Measurements from ENCODE around the gene POLR3GL. TPM values are rescaled to one million over a fixed set of nuclear protein-coding genes. Genes with fewer than 3 reads are reported as not detected.
A peak's percentile ranks its signal among the peaks of the same experiment; 100 is the strongest.
"Not testable (repeated sequence)": the region's sequence is repeated elsewhere in the genome, so short reads cannot be mapped to it uniquely, and the experiment has no call there.

POLR3GL gene
- total RNA-seq, 6 donors from 2014 or later = 18.7 to 25.7 (median 22.5) TPM

DNA sequence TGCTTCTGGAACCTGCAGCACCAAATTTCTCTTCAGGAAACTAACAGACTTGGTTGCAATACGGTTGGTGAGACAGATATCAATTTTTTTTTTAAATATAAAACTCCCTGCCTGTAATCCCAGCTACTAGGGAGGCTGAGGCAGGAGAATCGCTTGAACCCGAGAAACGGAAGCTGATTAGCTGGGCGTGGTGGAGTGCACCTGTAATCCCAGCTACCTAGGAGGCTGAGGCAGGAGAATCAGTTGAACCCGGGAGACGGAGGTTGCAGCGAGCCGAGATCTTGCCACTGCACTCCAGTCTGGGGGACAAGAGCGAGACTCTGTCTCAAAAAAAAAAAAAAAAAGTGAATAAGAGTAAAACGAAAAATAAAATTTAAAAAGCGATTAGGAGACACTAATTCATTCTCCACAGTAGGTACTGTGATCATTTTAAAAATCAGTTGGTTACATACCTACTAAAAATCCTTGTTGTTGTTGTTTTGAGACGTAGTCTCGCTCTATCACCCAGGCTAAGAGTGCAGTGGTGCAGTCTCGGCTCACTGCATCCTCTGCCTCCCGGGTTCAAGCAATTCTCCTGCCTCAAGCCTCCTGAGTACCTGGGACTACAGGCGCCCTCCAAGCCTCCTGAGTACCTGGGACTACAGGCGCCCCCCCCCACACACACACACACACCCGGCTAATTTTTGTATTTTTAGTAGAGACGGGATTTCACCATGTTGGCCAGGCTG, 36.4 kb upstream of the POLR3GL start:
- peaks cover 10 to 34% (median 29%) of the 10 kb centered on the region in 4 donors for H3K4me1 ChIP-seq
- ATAC-seq (ENCODE audit: low FRiP score in 2 of 2) (no peak), DNase-seq (peak in 1 of 2 donors; percentile 58)
- no peaks in the 10 kb centered on the region for H3K9me3 ChIP-seq
- peak overlapping the region; percentile 49 to 68 (median 58) for H3K4me3 ChIP-seq
- no peaks in the 10 kb centered on the region for H3K27me3 ChIP-seq
- H3K36me3 ChIP-seq = peaks cover 0 to 23% (median 6%) of the 10 kb centered on the region in 4 donors
- 64 to 67% methylated on average over 20 of the region's 20 CpGs for WGBS, 2 donors
- peak overlapping the region; percentile 87 to 97 (median 95) for H3K27ac ChIP-seq
- no peak for TF ChIP-seq EP300 (IDR thresholded peaks at IDR 0.05)
- TF ChIP-seq POLR2A (IDR thresholded peaks at IDR 0.05) = no peak
- no peak for TF ChIP-seq POLR2AphosphoS5 (IDR thresholded peaks at IDR 0.05)
- TF ChIP-seq CTCF (IDR thresholded peaks at IDR 0.05) = no peak

- WGBS, 2 donors = 18 to 30% methylated on average over 9 of the region's 9 CpGs
- H3K9me3 ChIP-seq; DNase-seq; H3K4me3 ChIP-seq; ATAC-seq (ENCODE audit: low FRiP score in 2 of 2); H3K27me3 ChIP-seq: not testable (repeated sequence)
- peaks cover 0 to 28% (median 20%) of the 10 kb centered on the region in 4 donors for H3K4me1 ChIP-seq
- H3K27ac ChIP-seq = peak overlapping the region in 3 of 4 donors; percentile 13 to 52 (median 35)
- peaks cover 0 to 41% (median 11%) of the 10 kb centered on the region in 4 donors for H3K36me3 ChIP-seq
These were observed 31.9 kb upstream of the POLR3GL start for GRCh38 chr1:145932522-145933009.

- no peak for DNase-seq
- no peak for TF ChIP-seq POLR2AphosphoS5 (IDR thresholded peaks at IDR 0.05)
- TF ChIP-seq POLR2A (IDR thresholded peaks at IDR 0.05) = no peak
- TF ChIP-seq EP300 (IDR thresholded peaks at IDR 0.05) = no peak
- no peak for TF ChIP-seq CTCF (IDR thresholded peaks at IDR 0.05)
- no peak for ATAC-seq (ENCODE audit: low FRiP score in 2 of 2)
These were observed 28.8 kb upstream of the POLR3GL start for GRCh38 chr1:145935708-145936107.

DNA sequence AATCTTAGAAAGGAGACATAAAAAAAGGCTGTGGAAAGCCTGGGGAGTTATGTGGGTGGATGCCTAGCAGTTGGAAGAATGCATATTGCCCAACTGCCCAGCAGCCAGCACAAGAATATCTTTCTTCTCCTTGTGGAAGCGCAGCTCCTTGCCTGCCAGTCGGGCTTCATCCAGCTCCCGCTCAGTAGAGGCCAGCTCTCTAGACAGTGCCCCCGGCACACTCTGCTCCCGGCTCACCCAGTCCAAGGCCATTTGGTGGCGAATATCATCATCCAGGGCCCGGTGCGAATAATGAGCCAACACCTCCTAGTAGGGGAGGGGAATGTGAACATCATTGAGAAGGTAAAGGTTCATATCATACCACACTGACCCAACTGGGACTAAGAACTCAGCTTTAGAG, 28.2 kb upstream of the POLR3GL start:
- WGBS, 2 donors = 78 to 83% methylated on average over 8 of the region's 8 CpGs
- ATAC-seq (ENCODE audit: low FRiP score in 2 of 2) (no peak), DNase-seq (no peak)
- Histone ChIP-seq H3K27me3 (no peaks in the 10 kb centered on the region), H3K4me1 (peaks cover 0 to 19% (median 12%) of the 10 kb centered on the region in 4 donors), H3K9me3 (no peaks in the 10 kb centered on the region), H3K27ac (no peak overlapping the region), H3K4me3 (no peak overlapping the region), H3K36me3 (peaks cover 0 to 52% (median 11%) of the 10 kb centered on the region in 4 donors)
- TF ChIP-seq POLR2AphosphoS5 (IDR thresholded peaks at IDR 0.05) = no peak
- no peak for TF ChIP-seq EP300 (IDR thresholded peaks at IDR 0.05)
- no peak for TF ChIP-seq POLR2A (IDR thresholded peaks at IDR 0.05)

More at GRCh38 chr1:145935708-145936107, 28.8 kb upstream of the POLR3GL start:
- no peak overlapping the region for H3K27ac ChIP-seq
- no peaks in the 10 kb centered on the region for H3K27me3 ChIP-seq
- H3K9me3 ChIP-seq = no peaks in the 10 kb centered on the region
- peaks cover 0 to 19% (median 12%) of the 10 kb centered on the region in 4 donors for H3K4me1 ChIP-seq
- no peak overlapping the region for H3K4me3 ChIP-seq
- peaks cover 0 to 47% (median 11%) of the 10 kb centered on the region in 4 donors for H3K36me3 ChIP-seq

- Histone ChIP-seq H3K27ac (no peak overlapping the region), H3K4me3 (no peak overlapping the region), H3K36me3 (peaks cover 0 to 64% (median 14%) of the 10 kb centered on the region in 4 donors), H3K27me3 (no peaks in the 10 kb centered on the region), H3K9me3 (no peaks in the 10 kb centered on the region), H3K4me1 (peaks cover 0 to 12% (median 5%) of the 10 kb centered on the region in 4 donors)
- WGBS, 2 donors = 82 to 90% methylated on average over 1 of the region's 1 CpG
- DNase-seq = no peak
- ATAC-seq (ENCODE audit: low FRiP score in 2 of 2) = no peak
- TF ChIP-seq EP300 (IDR thresholded peaks at IDR 0.05) (no peak), CTCF (IDR thresholded peaks at IDR 0.05) (no peak), POLR2A (IDR thresholded peaks at IDR 0.05) (no peak), POLR2AphosphoS5 (IDR thresholded peaks at IDR 0.05) (no peak)
These were observed 27.1 kb upstream of the POLR3GL start for GRCh38 chr1:145937436-145937835.

All from upper lobe of left lung (tissue), 6 donors.